Measurements from ENCODE around the gene ZBTB7A. TPM values are rescaled to one million over a fixed set of nuclear protein-coding genes. Genes with fewer than 3 reads are reported as not detected.

ZBTB7A gene
- total RNA-seq, 1 donor from 2014 or later = 7.1 TPM

- no peak for DNase-seq (ENCODE audit: low read depth in 2 of 2)
Observed at GRCh38 chr19:4037301-4037949, 29.3 kb downstream of the ZBTB7A start.

GRCh38 chr19:4036576-4037300 is 30.0 kb downstream of the ZBTB7A start:
- no peak for DNase-seq (ENCODE audit: low read depth in 2 of 2)

DNA sequence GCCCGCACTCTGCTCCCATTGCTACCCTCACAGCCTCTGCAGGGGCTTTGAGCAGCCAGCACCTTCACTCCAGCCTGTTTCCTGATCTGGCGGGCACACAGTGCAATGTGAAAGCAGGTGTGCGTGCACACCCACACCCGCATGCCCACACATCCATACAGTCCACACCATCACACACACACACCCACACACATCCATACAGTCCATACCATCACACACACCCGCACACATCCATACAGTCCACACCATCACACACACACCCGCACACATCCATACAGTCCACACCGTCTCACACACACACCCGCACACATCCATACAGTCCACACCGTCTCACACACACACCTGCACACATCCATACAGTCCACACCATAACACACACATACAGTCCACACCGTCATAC is 31.1 kb downstream of the ZBTB7A start:
- no peak for DNase-seq (ENCODE audit: low read depth in 2 of 2)

- DNase-seq (ENCODE audit: low read depth in 2 of 2) = no peak
Observed at GRCh38 chr19:4035018-4035566, 31.6 kb downstream of the ZBTB7A start.

DNA sequence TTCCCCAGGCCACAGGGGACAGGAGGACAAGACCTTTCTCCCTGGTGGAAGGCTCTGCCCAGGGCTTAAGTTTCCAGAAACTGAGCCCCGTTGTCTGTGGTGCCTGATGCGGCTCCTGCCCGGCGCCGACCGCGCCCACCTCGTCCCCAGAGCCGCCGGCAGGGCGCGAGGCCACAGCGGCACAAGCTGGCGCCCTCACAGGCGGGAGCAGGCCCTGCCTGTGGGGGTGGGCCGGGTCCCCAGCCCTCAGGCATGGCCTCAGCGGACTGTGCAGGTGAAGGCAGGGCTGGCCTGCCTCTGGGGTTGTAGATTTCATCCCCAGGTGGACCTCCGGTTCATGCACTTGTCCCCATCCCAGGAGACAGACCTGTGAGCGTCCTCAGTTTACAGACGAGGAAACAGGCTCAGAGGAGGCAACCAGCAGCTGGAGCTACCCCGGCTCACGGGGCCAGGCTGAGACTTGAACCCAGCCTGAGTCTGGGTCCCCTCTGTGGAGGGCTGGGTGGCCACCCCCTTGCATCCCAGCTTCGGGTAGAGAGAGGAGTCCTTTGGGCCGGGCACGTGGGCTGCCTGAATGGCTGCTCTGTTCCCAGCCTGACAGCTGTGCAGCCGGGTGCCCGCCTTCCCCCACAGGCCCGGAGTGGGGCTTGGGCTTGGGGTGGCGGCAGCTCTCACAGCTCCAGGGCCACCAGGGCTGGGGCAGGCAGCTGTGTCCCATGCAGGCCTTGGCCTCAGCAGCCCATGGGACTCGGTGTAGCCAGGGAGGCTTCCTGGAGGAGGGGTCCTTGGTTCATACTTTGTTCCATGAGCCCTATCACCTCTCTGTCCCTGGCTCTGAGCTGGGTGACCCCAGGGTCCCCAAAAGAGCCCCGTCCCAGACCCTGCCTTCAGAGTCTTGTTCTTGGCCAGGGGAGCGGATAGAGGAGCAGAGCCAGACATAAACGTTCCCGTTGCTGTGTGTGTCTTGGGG is 32.4 kb downstream of the ZBTB7A start:
- DNase-seq (ENCODE audit: low read depth in 2 of 2) = no peak

- no peak for DNase-seq (ENCODE audit: low read depth in 2 of 2)
Observed at GRCh38 chr19:4033028-4033956, 33.4 kb downstream of the ZBTB7A start.

- DNase-seq (ENCODE audit: low read depth in 2 of 2) = no peak
Observed at GRCh38 chr19:4032436-4032835, 34.3 kb downstream of the ZBTB7A start.

GRCh38 chr19:4031420-4031819 is 35.3 kb downstream of the ZBTB7A start:
- DNase-seq (ENCODE audit: low read depth in 2 of 2) = no peak

GRCh38 chr19:4030981-4031380 is 35.7 kb downstream of the ZBTB7A start:
- no peak for DNase-seq (ENCODE audit: low read depth in 2 of 2)

GRCh38 chr19:4030552-4030951 is 36.1 kb downstream of the ZBTB7A start:
- DNase-seq (ENCODE audit: low read depth in 2 of 2) = no peak

DNA sequence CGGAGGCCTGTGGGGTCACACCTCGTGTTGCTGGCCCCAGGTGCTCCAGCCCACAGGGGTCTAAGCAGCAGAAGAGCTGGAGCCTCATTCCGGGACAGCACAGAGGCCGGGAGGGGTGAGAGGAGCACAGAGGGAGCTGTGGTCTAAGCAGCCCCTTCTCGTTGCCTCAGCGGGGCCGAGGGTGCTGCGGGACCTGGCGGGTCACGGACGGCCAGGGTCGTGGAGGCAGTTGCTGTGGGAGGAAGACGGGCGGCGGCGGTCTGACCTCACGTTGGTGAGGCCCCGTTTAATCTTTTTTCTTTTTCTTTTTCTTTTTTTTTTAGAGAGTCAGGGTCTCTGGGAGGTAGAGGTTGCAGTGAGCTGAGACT is 37.5 kb downstream of the ZBTB7A start:
- DNase-seq (ENCODE audit: low read depth in 2 of 2) = no peak

GRCh38 chr19:4028334-4029246 is 38.1 kb downstream of the ZBTB7A start:
- no peak for DNase-seq (ENCODE audit: low read depth in 2 of 2)

GRCh38 chr19:4027146-4027545 is 39.6 kb downstream of the ZBTB7A start:
- no peak for DNase-seq (ENCODE audit: low read depth in 2 of 2)

DNA sequence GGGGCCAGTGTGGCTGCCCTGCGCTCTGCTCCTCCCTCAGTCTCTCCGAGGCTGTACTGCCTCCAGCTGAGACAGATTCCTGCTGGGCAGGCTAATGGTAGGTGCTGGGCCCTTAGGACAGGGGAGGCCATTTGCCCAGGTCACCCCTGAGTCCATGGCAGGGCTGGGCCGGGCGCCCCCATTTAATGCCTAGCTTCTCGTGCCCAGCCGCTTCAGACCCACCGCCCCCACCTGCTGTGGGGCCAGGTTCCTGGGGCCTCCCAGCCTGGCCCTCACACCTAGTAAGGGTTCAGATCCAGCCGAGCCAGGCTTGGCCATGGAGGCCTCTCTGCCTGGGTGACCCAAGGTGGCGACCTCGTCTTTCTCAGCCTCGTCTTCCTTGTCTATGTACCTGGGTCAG is 41.4 kb downstream of the ZBTB7A start:
- no peak for DNase-seq (ENCODE audit: low read depth in 2 of 2)

DNA sequence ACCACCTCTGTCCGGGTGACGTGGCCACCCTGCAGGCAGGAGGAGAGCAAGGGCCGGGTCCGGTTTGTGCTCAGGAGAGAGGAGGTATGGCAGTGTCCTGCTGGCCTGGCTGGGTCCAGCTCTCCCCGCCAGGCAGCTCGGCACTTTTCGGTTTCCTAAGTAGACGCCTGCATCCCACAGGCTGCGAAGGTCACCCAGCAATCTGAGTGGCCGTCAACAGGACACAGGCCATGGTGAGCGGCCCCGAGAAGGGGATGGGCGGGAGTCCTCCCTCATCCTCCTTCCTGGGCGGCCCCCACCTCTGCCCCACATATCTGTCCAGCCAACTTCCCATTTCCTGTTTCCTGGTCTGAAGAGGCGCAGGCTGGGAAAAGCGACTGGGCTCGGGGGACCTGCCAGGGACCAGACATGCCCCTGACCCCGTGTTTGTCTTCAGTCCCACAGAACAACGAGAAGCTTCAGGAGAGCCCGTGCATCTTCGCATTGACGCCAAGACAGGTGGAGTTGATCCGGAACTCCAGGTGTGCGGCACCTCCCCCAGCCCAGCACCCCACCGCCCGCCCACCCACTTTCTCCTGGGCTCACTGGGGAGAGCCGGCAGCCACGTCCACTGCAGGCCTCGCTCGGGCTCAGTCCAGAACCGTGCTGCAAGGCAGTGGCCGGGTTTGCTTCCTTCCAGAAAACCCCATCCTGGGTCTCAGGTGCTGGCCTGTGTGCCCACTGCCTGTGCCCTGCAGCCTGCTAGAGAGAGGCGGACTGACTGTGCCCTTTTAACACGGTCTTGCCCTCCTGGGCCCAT is 42.9 kb downstream of the ZBTB7A start:
- DNase-seq (ENCODE audit: low read depth in 2 of 2) = peak; percentile 29 to 43

DNA sequence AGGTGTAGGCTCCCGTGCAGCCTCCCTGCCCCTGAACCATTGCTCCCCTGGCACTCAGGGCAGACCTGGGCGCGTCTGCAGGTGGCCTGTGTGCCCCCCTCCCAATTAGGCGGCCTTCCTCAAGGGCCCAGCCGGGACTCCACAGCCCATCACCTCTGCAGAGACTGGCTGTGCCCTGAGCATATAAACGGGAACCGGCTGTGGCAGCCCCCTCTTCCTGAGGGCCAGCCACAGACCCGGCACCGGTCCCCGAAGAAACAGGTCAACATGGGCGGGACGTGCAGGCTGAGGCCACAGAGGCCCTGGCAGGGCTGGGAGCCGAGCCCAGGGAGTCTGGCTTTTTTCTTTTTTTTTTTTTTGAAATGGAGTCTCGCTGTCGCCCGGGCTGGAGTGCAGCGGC is 47.1 kb downstream of the ZBTB7A start:
- DNase-seq (ENCODE audit: low read depth in 2 of 2) = no peak

DNA sequence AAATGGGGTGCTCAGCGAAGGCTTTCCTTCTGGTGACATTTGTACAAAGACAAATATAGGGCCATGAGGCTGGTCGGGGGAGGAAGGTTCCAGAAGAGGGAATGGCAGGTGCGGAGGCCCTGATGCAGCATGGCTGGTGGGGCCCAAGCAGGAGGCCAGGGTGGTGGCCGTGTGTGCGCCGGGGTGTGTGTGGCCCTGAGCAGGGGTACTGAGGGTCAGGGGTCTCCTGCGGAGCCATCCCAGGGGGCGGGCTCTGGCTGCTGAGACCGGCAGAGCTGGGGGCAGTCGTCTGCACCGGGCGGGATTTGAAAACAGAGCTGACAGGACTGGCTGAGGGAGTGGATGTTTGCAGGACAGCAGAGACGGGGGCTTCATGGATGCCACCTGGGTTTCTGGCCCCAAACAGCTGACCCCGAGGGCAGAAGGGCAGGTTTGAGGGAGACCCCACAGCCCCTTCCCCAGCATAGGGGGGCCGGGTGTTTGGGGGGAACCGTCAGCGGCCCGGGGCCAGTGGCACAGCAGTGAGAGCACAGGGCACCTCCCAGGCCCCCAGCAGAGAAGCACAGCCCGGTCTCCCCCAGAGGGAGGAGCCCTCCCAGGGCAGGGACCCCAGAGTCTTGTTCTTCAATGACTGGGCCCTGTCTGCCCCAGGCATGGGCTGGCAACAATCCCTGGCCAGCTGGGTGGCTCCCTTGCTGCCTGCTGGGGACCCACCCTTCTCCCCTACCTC is 47.8 kb downstream of the ZBTB7A start:
- no peak for DNase-seq (ENCODE audit: low read depth in 2 of 2)

DNA sequence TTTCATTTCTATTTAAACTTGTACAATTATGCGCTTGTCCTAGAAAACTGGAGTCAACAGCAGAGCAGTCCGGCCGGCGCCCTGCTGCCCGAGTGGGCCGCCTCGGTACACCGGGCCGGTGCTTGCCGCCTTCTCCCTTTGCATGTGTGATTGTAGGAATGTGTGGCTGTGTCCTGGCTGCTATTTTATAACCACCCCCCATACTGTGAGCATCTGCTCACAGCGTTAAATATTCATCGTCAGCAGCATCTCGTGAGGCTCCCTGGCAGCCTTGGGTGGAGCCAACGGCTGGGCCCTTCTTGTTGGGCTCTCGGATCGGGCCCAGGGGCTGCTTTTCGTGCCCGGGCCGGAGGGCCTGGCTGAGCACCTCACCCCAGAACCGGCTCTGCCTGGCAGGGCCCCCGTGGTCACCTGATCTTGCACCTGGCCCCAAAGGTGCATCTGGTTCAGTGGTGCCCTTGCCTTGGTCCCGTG is 48.5 kb downstream of the ZBTB7A start:
- DNase-seq (ENCODE audit: low read depth in 2 of 2) = no peak
